A549 treated with AZD2906 at 1 μM for 4 hours (cell line): ENCODE measurements around the gene ZNF768. TPM values are rescaled to one million over a fixed set of nuclear protein-coding genes. Genes with fewer than 3 reads are reported as not detected.

Experiments used
- total RNA-seq: library from RNA; stranded (reverse); fragments of 200-300 nt; extraction: Qiagen RNA extraction; gene quantifications from 5 replicates; pipeline ENCODE4 v1.2.3, GENCODE V29; 2022

Gene ZNF768
- total RNA-seq, result 38.2 to 49.1 TPM (median 46.7 TPM) in 5 replicates

DNA sequence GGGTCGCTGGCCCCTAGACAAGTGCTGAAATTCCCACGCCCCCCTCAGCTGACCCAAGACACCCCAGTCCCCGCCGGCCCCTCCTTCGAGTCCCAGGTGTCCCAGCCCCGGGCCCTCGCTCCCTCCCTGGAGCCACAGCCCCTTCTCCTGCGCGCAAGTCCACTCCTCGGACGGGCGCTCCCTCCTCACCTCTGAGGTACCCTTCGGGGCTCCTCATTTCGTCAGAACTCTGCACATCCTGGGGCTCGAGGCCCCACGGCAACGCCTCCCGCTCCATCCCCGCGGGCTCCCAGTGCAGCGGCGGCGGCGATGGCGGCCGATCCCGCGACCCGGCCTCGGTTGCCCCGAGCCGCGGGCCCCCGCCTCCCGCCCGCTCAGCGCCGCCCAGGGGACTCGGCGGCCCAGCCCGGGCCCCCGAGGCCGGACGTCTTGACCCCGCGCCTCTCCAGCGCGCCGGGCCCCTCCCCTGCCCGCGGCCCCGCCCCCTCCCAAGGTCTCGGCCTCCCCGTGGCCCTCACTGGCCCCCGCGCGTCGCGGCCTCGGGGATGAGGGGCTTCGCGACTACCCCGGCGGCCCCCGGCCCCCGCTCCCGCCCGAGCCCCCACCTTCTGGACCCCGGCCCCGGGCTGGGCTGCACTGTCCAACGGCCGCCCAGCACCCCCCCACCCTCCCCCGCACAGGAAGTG is at the start of gene ZNF768:
Gene ZNF768, minus strand, starts transcription at position 430 of the 686 bp plus-strand sequence. Its CDS starts 153 bp downstream, at position 277.

DNA sequence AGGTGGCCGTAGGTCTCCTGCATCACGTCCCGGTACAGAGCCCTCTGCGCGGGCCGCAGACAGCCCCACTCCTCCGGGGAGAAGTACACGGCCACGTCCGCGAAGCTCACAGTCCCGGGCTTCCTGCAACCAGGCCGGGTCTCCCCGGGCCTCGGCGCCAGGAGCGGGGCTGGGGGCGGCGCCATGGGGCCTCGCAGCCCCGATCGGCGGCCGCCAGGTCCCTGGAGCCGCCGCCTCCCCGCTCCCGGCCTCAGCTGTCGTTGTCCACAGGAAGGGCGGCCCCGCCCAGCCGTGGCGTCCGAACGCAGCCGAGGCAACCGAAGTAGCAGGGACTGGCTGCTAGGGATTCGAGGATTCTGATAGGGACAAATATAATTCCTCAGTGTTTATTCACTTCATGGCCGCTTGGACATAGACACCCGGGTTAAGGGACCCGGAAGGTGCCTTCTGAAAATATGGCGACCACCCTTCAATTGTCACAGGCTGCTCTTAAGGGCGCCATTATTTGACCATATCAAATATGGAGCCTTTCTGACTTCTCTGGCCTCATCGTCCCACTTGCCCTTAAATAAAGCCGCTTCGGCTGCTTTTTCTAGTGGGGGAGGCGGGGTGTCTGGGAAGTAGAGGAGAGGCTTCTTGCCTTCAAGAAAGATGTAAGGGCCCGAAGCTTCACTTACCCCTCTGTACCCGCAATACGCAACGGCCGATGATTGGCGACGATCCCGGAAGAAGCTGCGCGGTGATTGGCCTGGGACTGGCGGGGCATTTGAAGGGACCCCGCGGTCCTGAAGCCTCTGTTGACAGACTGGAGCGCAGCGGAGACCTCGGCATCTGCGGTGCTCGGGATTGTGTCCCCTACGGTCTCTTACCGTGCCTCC is 45.3 kb upstream of the ZNF768 start, which contains the start of gene ZNF688:
Gene ZNF688, minus strand, starts transcription at position 270 of the 878 bp plus-strand sequence. Its CDS starts 85 bp downstream, at position 185.

DNA sequence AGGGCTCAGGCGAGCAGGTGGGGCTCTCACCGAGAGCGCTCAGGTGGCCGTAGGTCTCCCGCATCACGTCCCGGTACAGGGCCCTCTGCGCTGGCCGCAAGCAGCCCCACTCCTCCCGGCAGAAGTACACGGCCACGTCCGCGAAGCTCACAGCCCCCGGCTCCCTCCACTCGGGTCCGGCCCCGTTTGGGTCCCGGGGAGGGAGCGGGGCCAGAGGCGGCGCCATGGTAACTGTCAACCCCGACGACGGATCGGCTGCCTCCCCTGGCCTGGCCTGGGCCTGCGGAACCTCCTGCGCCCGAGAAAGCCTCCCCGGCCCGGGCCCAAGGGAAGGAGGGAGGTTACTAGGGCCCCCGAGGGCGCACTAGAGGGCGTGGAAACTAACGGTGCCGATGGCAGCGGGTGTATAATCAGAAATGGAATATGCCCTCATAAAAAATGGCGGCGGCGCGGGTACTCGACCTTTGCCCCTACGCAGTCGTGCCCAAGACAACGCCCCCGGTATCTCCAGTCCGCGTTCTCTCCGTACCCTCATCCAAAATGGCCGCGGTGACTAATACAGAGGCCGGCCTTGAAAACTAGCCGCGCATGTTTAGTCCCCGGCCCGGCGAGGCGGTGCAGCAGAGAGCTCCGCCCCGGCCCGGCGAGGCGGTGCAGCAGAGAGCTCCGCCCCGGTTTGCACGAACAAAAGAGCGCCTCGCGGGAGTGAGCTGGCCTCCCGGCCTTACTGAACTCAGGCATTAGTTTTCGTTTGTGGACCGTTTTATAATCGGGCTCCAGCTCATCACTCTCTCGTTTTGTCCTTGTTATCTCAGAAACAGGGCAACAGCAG is 31.8 kb upstream of the ZNF768 start, which contains the start of gene ZNF764:
Gene ZNF764, minus strand, starts transcription at position 418 of the 832 bp plus-strand sequence. Its CDS starts 192 bp downstream, at position 226.

DNA sequence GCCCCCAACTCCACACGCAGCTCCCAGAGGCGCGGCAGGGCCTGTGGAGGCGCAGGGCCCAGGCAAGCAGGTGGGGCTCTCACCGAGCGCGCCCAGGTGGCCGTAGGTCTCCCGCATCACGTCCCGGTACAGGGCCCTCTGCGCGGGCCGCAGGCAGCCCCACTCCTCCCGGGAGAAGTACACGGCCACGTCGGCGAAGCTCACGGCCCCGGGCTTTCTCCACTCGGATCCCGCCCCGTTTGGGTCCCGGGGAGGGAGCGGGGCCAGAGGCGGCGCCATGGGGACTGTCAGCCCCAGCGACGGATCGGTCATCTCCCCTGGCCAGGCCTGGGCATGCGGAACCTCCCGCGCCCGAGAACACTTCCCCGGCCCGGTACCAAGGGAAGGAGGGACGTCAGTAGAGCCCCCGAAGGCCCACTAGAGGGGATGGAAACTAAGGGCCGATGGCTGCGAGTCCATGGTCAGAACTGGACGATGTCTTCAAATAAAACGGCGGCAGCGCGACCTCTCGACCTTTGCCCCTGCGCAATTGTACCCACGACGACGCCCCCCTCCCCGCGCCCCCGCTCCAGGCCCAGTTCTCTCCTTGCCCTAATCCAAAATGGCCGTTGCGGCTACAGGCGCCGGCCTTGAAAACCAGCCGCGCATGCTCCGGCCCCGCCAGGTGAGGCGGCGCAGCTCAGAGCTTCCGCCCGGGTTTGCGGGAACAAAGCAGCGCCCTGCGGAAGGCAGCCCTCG is 8.2 kb upstream of the ZNF768 start, which contains the start of gene ZNF747:
Gene ZNF747, minus strand, starts transcription at position 491 of the 738 bp plus-strand sequence. Its CDS starts 179 bp downstream, at position 312.

Other genes starting within 250 kb of the ZNF768 start
- gene CD2BP2, start 171.3 kb downstream of the ZNF768 start, total RNA-seq, result 63.7 to 70.6 TPM (median 65.1 TPM) in 5 replicates
- 23.4 to 31.2 TPM (median 30.3 TPM) in 5 replicates for gene TBC1D10B, start 156.1 kb downstream of the ZNF768 start, total RNA-seq
- 0.27 to 0.84 TPM (median 0.45 TPM) in 4 of 5 replicates, not detected in the other for gene MYL11, start 151.8 kb downstream of the ZNF768 start, total RNA-seq
- gene SEPTIN1, start 144.0 kb downstream of the ZNF768 start, total RNA-seq, result 0.95 to 2.5 TPM (median 2.2 TPM) in 5 replicates
- gene ZNF48, start 131.1 kb downstream of the ZNF768 start, total RNA-seq, result 12.4 to 14.0 TPM (median 12.9 TPM) in 5 replicates
- 3.7 to 6.0 TPM (median 5.4 TPM) in 5 replicates for gene ZNF771, start 119.0 kb downstream of the ZNF768 start, total RNA-seq
- 102 to 130 TPM (median 120 TPM) in 5 replicates for gene DCTPP1, start 96.5 kb downstream of the ZNF768 start, total RNA-seq
- gene SEPHS2, start 80.7 kb downstream of the ZNF768 start, total RNA-seq, result 43.9 to 48.2 TPM (median 45.5 TPM) in 5 replicates
- 0.07 to 0.18 TPM (median 0.14 TPM) in 5 replicates for gene ITGAL, start 53.8 kb downstream of the ZNF768 start, total RNA-seq
- 3.4 to 4.7 TPM (median 4.3 TPM) in 5 replicates for gene ZNF747, start 8.3 kb upstream of the ZNF768 start, total RNA-seq
- gene ZNF764, start 31.8 kb upstream of the ZNF768 start, total RNA-seq, result 4.7 to 6.7 TPM (median 5.8 TPM) in 5 replicates
- 4.7 to 7.8 TPM (median 7.0 TPM) in 5 replicates for gene ZNF688, start 45.1 kb upstream of the ZNF768 start, total RNA-seq
- not detected in 5 replicates for gene ZNF785, start 59.1 kb upstream of the ZNF768 start, total RNA-seq
- gene ZNF689, start 83.8 kb upstream of the ZNF768 start, total RNA-seq, result 8.2 to 9.0 TPM (median 8.4 TPM) in 5 replicates
- 17.0 to 24.3 TPM (median 24.0 TPM) in 5 replicates for gene PRR14, start 124.4 kb upstream of the ZNF768 start, total RNA-seq
- 28.4 to 43.5 TPM (median 42.0 TPM) in 5 replicates for gene FBRS, start 131.9 kb upstream of the ZNF768 start, total RNA-seq
- gene SRCAP, start 172.6 kb upstream of the ZNF768 start, total RNA-seq, result 16.0 to 26.6 TPM (median 17.8 TPM) in 5 replicates
- 19.5 to 30.8 TPM (median 26.9 TPM) in 5 replicates for gene PHKG2, start 221.9 kb upstream of the ZNF768 start, total RNA-seq
- gene CFAP119, start 235.5 kb upstream of the ZNF768 start, total RNA-seq, result 4.5 to 9.0 TPM (median 8.0 TPM) in 5 replicates
- 70.9 to 82.8 TPM (median 79.3 TPM) in 5 replicates for gene RNF40, start 235.8 kb upstream of the ZNF768 start, total RNA-seq